Stimulated activated CD4-positive, alpha-beta T cell treated with anti-CD3 and anti-CD28 coated beads, Interleukin-1b, Interleukin-23, amount 100 ng/mL, for 4 hours (primary cell): Measurements from ENCODE around the gene CELF4.

Source experiments
- DNase-seq, 2 donors: peaks; one replicate each; pipeline ENCODE4 v3.0.0-alpha.2; 2020; ENCODE audit warnings: low read depth in 2 of 2

The CELF4 gene

DNA sequence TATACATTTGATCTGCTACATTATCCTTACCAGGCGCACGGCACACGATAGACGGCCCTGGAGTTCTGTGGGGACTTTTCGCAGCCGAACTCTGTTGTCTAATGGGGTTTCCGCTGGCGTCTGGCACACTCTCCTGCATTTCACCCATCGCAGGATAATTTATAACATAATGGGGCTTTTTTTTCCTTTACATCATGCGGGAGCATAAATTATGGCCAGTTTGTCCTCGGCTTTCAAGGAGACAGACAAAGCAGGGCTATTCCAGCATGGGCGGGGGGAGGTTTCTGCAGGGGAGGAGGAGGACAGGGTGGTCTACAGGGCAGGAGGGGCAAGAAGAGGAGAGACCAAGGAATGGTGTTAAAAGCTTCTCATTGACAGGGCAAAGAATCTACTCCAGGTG, 279.8 kb downstream of the CELF4 start:
- DNase-seq, result no peak

DNA sequence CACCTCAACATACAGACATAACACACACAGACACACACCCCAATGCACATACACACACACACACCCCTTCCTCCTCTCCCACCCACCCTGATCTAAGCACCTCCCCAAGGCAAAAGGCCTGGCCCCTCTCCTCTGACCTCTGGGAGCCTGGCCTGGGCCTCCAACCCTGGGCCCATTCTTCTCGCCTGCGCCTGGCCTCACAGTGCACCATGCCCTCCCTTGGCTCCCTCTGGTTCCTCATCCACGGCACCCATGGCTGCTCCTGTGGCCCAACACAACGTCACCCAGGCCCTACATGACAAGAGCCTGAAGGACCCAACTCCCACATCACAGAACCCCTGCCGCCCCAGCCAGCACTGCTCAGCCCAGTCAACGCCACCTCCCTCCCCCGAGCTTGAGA, 281.3 kb downstream of the CELF4 start:
- DNase-seq, result no peak

DNA sequence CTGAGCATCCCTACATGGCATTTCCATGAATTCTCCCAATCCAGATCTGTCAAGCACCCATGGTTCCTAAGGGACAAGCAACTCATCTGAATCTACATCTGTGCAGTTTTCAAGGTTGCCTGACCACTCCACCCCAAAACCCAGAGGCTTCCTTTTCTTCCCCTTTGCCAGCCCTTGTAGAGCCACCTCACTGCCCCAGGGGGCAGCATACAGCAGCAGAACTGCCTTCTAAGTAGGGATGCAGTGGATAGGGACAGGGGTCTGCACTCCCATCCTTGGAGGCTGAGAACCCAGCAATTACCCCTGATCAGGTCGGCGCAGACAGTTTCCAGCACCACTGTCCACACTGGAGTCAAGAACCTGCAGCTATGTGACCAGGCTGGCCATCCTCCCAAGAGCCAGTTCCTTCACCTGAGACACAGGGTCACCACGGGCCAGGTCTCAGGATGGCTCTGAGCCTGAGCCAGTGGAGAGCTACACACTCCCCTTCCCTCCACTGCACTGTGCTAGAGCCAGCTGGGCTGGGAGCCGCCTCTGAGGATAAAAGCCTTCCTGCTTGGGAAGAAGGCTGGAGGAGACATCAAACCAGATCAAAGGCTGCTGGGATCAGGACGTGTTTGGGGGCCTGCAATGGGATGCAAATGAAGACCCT, 283.1 kb downstream of the CELF4 start:
- DNase-seq, result no peak

DNA sequence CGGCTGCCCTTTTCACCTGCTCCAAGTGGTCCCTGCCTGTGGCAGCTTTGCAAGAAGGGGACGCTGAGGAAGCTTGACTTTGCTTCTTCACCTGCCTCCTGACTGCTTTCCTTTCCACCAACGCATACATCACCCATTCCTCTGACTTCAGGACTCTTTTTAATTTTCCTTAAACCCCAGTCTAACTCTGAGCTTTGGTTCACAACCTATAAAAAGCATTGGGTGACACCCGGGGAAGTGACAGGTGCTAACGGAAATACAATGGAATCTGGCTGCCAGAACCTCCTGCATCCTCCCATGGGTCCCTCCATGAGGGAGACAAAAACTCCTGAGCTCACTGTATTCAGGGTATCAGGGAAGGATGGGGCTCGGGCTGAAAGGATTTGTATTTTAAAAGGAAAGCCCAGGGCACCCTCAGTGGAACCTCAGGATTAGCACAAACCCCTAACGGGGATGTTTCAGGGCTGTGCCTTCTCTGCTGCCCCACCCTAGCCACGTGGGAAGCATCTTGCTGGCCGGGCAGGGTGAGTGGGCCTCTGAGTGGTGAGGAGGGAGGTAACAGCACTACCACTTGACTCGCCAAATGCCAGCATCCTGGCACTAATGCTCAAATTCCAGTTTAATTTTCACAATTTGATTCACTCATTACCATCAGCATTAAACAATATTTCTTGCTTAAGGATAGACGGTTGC, 284.8 kb downstream of the CELF4 start:
- no peak for DNase-seq

DNA sequence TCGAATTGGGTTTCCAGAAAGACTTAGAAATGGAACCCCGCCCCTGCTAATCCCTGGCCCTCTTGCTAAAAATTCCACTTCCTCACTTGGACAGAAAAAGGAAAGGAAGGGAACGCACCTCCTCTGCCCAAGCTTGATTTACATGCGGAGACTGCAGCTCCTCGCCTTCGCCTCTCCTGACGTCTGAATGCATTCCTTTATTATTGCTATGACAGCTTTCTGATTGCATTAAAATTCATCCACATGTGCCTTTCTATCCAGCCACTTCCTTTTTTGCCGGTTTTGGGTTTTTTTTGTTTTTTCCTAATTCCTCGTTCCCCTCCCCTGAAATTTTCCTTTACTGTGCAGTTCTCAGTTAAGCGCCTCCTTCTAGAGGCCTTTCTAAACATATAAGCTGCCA, 287.8 kb downstream of the CELF4 start:
- no peak for DNase-seq

DNA sequence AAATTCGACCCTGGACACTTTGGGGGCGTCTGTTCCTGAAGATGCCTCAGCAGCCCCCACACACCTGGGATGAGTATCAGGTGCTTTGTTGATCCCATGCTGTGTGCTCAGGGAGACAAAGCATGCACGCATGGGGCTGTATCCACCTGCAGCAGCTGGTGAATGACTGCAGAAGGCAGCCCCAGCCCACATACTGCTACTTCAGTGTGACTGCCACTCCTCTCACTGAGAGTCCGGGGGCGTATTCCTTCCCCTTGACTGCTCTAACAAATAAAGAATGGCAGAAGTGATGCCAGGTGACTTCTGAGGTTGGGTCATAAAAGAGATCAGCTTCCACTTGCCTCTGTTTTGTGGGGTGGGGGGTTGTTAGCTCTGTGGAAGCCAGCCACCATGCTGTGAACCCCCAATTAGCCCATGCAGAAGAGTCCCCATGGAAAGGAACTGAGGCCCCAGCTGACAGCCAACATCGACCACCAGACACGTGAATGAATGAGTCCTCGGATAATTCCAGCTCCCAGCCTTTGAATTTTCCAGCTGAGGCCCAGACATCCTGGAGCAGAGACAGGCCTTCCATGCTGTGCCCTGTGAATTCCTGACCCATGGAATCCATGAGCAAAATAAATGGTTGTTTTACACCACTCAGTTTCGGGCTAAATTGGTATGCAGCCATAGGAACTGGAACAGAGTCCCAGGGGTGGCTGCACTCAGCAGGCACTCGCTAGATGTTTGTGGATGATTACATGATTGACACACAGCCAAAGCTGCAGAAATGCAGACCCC, 289.3 kb downstream of the CELF4 start:
- no peak for DNase-seq

DNA sequence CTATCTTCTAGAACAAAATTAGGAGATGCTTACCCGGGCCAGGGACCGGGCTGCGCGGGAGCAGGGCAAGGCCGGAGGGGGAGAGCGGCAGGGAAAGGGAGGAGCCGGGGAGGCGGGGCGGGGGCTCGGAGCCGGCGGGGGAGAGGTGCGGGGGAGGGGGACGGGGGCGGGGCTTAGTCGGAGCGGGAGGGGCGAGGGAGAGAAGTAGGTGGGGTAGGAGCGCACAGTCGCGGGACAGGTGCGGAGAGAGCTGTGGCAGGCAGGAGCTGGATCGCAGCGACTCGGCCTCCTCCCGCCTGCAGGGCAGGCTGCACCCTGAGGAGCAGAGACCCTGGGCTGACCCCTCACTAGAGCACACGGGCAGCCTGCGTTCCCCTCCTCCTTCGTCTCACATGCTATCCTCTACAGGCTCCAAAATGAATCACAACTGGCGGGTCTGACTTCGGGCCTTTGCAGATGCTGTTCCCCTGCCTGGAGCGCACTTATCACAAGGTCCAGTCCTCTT, 290.3 kb downstream of the CELF4 start:
- no peak for DNase-seq

DNA sequence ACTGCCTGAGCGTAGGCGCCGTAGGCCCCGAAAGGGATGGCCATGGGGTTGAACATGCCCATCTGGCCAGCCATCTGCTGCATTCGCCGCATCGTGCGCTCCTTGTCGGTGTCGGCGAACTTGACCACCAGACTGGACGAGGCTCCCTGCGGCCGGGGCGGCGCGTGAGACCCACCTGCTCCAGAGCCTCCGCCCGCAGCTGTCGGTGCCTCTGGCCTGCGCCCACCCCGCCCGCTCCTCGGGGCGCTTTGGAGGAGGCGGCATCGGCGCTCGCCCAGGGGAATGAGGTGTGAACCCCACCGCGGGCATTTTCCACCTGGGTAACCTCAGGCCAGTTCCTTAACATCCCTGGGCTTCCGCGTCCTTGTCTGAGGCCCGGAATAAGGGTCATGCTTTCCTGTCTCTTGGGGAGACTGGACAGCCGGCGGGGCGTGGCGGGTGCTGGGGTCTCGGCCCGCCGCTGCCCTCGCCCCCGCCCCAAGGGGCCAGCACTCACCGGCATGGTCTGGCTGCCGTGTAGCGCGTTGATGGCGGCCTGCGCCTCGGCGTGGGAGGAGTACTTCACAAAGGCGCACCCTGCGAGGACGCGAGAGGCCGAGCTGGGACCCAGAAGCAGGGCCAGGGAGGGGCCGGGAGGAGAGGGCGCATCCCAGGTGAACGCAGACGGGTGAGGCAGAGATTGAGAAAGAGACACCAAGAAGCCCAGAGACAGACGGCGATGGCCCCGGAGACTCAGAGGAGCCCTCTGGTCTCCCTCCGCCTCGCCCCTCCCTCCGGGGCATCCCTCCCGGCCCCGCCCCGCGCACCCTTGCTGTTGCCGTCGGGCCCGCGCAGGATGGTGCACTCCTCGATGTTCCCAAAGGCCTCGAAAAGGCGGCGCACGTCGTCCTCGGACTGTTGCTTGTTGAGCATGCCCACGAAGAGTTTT, 291.0 kb downstream of the CELF4 start:
- no peak for DNase-seq

DNA sequence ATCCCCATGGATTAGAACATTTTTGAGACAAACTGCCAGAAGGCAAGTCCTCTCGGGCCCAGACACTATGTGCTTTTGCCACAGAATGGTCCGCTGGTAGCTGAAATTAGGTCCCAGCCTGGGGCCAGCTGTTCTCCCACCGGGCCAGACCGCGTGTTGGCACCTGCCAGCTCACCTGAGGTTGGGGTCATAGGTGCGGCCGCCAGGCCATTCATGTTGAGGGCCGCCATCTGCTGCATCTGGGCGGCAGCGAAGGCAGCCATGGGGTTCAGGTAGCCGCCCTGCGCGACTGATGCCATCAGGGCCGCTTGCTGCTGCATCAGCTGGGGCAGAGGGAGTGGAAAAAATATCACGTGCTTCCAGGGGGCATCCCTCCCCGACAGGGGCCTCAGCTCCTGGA, 292.8 kb downstream of the CELF4 start:
- no peak for DNase-seq

DNA sequence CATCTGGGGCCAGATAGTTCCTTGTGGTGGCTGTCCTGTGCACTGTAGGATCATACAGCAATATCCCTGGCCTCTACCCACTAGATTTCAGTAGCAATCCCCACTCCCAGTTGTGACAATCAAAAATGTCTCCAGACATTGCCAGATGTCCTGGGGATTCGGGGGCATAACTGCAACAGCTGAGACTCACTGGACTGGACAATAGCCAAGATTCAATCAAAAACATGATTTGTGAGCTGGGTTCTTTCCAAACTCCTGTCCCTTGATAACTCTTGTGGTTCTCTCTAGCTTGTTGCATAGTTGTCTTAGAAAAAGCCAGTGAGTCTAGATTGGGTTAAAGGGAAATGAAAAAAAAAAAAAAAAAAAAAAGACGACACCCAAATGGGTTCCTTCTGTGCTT, 293.4 kb downstream of the CELF4 start:
- DNase-seq, result no peak

DNA sequence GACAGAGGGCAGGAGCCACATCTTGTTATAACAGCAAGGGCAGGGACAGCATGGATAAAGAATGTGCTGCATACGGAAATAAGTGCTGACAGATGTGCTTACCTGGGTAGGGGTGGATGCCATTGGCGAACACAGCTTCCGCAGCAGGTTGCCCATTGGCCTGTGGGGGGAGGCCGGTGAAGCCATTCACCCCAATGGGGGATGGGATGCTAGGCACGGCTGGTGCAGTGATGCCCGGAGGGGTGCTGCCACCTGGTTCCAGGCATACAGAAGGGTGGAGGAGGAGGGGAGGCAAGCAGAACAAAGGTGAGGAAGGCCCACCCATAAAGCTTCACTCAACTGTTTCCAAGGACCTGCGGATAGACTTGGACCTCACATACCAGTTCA, 294.9 kb downstream of the CELF4 start:
- no peak for DNase-seq

DNA sequence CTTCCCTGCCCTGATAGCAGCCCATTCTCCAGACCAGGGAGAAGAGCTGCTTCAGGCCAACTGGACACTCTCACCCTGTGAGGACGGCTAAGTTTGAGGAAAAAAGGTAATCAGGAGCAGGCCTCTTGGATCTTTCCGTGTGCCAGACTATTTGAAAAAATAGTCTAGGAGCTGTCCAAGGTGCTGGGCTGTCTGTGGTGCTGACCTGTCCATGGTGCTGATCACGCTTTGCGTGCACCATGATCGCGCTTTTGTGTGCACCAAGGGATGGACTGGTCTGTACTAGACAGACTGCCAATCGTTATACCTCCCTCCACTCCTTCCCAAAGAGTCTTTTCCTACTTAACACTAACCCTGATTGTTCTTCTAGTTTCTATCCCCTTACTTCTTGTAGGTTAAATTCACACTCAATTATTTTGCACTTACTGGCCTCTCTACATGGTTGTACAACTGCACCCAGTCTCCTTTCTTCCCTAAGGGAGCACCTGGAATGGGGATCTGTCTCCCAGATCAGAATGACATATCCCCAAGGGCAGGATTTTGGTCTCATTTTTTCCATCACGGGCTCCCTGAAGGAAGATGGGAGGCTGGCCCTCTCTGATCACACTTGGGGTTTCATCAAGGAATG, 295.4 kb downstream of the CELF4 start:
- no peak for DNase-seq

DNA sequence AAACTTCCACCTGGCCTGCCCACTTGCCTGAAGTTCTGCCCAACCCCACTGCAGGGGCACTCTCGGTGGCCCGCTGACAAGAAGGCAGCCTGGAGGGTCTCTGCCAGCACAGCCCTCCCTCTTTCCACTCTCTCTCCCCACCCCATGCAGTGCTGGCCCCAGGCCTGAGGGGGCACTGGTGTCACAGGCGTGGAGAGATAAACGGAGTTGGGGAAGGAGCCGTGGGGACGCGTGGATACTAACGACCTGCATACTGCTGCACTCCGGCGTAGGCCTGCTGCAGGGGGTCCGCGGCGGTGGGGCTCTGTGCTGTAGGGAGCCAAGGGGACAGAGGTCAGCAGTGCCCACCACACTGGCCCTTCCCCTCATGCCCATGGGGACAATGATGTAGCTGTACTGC, 299.3 kb downstream of the CELF4 start:
- no peak for DNase-seq

DNA sequence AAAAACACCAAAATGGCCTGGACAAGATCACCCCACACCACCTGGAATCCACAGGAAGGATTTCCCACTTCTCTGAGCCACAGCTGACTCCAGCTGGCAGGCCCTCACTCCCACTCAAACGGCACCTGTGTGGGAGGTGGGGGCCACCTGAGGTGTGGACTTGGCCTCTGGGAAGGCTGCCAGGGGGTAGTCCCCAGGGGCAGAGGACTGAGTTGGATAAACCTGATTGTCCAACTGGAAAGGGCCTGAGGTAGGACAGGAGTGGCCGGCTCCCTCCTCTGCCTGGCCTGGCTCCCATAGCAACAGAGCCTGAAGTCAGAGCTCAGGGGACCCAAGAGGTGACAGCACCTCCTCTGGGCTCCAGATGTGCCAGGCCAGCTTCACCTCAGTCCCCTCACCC, 300.2 kb downstream of the CELF4 start:
- no peak for DNase-seq

DNA sequence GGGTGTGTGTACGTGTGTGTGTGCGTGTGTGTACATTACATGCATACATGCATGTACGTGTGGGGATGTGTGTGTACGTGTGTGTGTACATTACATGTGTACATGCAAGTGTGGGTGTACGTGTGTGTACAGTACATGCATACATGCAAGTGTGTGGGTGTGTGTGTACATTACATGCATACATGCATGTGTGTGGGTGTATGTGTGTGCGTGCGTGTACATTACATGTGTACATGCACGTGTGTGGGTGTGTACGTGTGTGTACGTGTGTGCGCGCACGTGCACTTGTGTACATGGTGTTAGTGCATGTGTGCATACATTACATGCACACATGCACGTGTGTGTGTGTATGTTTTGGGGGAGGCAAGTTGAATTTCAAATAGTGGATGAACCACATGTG, 300.6 kb downstream of the CELF4 start:
- no peak for DNase-seq

DNA sequence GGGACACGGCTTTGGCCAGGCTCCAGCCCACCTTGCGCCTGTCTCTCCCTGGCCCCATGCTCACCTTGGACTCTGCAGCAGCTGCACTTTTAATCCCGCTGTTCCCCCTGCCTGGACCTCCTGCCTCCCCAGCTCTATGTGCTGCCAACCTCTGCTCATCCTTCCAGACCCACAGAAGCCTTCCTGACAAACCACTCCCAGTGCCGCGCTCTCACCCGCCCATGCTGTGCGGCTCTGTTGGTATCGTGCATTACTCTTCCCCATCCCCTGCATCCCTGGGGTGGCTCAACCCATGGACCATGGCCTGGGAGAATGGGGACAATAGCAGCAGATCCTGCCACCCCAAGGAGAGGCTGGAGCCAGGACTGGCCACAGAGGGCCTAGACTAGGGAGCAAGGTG, 303.6 kb downstream of the CELF4 start:
- DNase-seq, result no peak

DNA sequence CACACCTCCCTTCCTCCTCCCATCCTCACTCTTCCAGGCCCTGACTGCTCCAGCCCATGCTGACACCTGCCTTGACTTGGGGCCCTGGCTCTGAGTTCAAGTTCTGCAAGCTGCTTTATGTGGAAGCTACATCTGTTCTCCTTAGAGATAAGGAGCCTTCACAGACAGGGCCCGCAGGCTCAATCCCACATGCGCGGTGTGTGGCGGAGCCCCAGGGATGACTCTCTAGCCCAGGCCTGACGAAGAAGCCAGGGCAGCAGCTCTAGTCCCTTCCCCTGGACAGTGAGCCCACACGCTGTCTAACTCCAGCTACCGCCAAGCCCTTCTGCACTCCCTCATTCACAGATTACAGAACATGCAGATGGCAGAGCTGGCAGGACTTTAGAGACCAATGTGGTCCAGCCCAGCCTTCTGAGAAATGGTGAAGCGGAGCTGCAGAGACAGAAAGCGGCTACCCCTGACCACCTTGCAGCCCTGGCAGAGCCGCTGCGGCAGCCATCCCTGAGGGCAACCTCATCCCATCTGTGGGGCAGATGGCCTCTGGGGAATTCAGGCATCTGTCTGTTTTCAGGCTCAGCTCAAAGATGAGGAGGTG, 304.3 kb downstream of the CELF4 start:
- DNase-seq, result no peak

DNA sequence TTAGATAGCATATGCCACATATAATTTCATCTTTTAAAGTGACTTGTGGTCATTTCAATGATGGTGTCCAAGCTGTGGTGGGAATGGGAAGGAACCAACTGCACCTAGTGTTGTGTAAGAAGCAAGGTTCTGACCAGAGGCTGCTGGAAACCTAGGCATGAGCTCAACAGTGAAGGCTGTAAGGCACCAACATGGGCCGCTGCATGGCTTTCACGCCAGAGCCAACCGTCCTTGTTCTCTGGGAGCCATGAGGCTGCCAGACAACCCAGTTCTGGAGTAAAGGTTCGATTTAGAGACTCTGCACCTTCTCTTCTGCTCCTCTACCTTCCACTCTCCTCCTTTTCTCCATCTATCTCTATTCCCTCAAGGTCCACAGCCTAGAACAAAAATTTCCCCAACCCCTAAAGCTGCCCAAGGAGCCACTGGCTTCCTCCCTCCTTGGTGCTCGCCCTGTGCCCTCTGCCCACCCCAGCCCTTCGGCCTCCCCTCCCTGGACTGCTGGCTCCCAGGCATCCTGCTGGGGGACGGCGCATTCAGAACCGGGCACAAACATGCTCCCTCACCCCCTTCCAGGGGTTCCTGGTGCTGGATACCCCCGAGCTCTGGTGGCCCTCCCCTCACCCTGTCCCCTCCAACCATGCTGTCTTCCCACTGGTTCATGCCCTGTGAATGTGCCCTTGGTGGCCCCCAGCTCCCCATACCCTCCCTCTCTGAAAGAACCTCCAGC, 305.1 kb downstream of the CELF4 start:
- DNase-seq, result no peak

DNA sequence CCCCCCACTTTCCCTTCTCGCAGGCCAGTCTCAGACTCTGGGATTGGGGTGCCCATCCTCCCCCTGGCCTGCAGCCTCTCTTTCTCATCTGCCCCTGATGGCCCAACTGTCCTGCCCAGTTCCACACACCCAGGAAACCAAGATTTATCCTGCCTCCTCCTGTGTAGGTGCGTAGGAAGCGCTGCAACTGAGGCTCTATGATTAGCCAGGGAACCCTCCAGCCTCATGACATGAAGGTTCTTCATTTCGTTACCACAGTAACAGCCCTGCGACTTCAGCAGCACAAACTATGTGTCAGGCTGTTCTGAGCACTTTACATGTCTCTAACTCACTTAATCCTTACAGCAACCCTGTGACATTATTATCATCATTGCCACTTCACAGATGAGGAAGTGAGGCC, 305.9 kb downstream of the CELF4 start:
- no peak for DNase-seq

DNA sequence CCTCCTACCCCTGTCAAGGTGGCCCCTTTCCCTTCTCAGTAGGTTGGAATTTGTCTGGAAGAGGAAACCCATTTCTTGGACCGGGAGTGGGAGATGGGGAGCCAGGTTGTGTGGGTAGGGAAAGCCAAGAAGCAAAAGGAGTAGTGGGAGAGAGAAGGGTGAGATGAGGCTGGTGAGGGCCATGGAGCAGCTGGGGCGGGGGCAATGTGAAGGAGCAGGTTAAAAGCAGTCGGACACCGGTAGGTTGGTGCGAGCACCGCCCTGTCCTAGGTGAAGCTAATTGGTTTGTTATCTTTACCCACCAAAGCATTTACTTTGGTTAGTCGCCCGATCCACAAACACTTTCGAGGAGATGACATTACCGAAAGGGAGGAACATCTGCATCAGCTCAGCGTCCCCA, 306.8 kb downstream of the CELF4 start:
- DNase-seq, result no peak
